K562 (cell line): Measurements from ENCODE around the gene AQR. TPM values are rescaled to one million over a fixed set of nuclear protein-coding genes. Genes with fewer than 3 reads are reported as not detected.

Experiments used
- ARID4B ChIP-seq: sonication (generic); formaldehyde crosslinking; IDR thresholded peaks from 2 replicates; pipeline ENCODE4 v1.8.0; 2022; ENCODE audit warnings: mild to moderate bottlenecking, missing genetic modification reagents
- MAZ ChIP-seq, 2 experiments: fragments of 450-650 bp in 1 of 2; sonication (generic) in 1 of 2; formaldehyde crosslinking; IDR thresholded peaks in 1 of 2; conservative IDR thresholded peaks in 1 of 2; 2 replicates each; pipeline versions ENCODE4 v1.4.0 to v1.5.0; 2020; ENCODE audit warnings: mild to moderate bottlenecking in 1 of 2, missing genetic modification reagents in 1 of 2
- NBN ChIP-seq: fragments of 450-650 bp; IDR thresholded peaks from 2 replicates; pipeline ENCODE4 v1.6.1; 2016; ENCODE audit warnings: low read depth, mild to moderate bottlenecking
- ZNF175 ChIP-seq: fragments of 200-800 bp; sonication (Bioruptor generic); IDR thresholded peaks from 2 replicates; pipeline ENCODE4 v1.6.1; 2016; ENCODE audit warnings: low read depth, mild to moderate bottlenecking, missing genetic modification characterization, missing compliant biosample characterization
- polyA plus RNA-seq, 8 experiments: library from polyadenylated mRNA; depleted of rRNA in 4 of 8; stranded (reverse) in 5 of 8; unstranded in 3 of 8; fragments of >200 nt; fragmentation: Nextera tagmentation in 2 of 8; fragmentation: Illumina TruSeq in 1 of 8; extraction: Ambion mirVana in 2 of 8; extraction: Trizol in 1 of 8; gene quantifications; 2 replicates each; pipeline versions ENCODE4 v1.2.1 to v1.2.3, GENCODE V29; 2011 to 2014; ENCODE audit warnings: inconsistent platforms in 1 of 8, missing spikeins in 1 of 8
- total RNA-seq, 7 experiments: library from RNA; depleted of rRNA in 6 of 7; stranded (reverse); fragments of >200 nt in 6 of 7; fragmentation: Illumina TruSeq in 2 of 7; extraction: Trizol in 2 of 7; gene quantifications; 2 replicates each; pipeline versions ENCODE4 v1.2.1 to v1.2.3, GENCODE V29; 2011 to 2021; ENCODE audit warnings: low replicate concordance in 1 of 7
- TF ChIP-seq, protein P1 (sequence below), 3 experiments: fragments of 200-800 bp in 1 of 3; fragments of 250-450 bp in 1 of 3; fragments of 450-650 bp in 1 of 3; sonication (Bioruptor Pico) in 1 of 3; sonication (Bioruptor generic) in 1 of 3; formaldehyde crosslinking in 1 of 3; IDR thresholded peaks; 2 replicates each; pipeline versions ENCODE4 v1.6.1 to v1.8.0; 2016 to 2022; ENCODE audit warnings: mild to moderate bottlenecking in 2 of 3, missing genetic modification characterization in 2 of 3, missing compliant biosample characterization in 1 of 3, moderate library complexity in 1 of 3

AQR gene
- total and polyA plus RNA-seq, 9 of the 15 experiments (the other 6 are each of a cell fraction or from before 2014, with no cell fraction given), result 22.0 to 62.9 (median 39.3) TPM

DNA sequence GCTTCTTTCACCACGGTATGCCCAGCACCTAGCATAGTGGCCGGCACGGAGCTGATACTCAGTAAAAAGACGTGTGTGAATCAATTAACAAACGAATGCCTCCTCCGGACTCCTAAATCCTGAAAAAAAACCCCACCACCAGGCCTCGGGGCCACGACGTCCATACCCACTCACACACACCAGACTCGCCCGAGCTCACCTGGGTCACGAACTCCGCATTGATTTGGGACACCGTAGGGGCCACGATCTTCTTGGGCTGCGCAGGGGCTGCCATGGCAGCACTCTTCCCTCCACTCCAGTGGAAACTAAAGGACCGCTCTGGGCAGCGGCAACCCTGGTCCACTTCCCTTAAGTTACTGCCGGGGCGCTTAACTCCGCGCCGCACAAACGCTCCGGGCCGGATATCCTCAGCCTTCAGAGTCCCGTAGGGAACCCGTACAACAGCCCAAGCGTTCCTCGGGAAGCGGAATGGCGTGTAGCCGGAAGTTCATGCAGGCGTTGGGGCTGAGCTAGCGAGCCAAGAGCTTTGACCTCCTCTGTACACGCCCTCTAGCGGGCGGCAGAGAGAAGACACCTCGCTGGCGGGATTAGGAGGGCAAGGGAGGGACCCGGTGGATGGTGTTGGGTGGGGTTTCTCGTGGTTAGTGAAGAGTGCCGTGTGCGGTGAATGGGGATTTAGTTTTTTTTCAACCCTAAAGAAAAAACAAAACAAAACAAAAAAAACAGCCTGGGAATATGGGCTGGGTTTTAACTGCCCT lies at the start of gene AQR (continued):
- TF ChIP-seq, protein P1, sequence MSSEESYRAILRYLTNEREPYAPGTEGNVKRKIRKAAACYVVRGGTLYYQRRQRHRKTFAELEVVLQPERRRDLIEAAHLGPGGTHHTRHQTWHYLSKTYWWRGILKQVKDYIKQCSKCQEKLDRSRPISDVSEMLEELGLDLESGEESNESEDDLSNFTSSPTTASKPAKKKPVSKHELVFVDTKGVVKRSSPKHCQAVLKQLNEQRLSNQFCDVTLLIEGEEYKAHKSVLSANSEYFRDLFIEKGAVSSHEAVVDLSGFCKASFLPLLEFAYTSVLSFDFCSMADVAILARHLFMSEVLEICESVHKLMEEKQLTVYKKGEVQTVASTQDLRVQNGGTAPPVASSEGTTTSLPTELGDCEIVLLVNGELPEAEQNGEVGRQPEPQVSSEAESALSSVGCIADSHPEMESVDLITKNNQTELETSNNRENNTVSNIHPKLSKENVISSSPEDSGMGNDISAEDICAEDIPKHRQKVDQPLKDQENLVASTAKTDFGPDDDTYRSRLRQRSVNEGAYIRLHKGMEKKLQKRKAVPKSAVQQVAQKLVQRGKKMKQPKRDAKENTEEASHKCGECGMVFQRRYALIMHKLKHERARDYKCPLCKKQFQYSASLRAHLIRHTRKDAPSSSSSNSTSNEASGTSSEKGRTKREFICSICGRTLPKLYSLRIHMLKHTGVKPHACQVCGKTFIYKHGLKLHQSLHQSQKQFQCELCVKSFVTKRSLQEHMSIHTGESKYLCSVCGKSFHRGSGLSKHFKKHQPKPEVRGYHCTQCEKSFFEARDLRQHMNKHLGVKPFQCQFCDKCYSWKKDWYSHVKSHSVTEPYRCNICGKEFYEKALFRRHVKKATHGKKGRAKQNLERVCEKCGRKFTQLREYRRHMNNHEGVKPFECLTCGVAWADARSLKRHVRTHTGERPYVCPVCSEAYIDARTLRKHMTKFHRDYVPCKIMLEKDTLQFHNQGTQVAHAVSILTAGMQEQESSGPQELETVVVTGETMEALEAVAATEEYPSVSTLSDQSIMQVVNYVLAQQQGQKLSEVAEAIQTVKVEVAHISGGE (CRISPR knock-in tag; IDR thresholded peaks at IDR 0.05), result peak; percentile 95 to 99 (median 98)
- TF ChIP-seq MAZ (CRISPR knock-in tag; conservative IDR thresholded peaks at IDR 0.05 in 1 of 2, IDR thresholded peaks at IDR 0.05 in 1 of 2) (peak in 1 of 2 experiments; percentile 93; a peak in 2 of 4 replicates), ARID4B (CRISPR knock-in tag) (0 out of 2 replicates have a peak, but pooled peaks have one; percentile 25), NBN (peak; percentile 86; the same call in 1 of the 2 replicates), ZNF175 (0 out of 2 replicates have a peak, but pooled peaks have one; percentile 28)
